Gastroesophageal sphincter (tissue), 4 donors: ENCODE data around the gene DCP2. TPM values are rescaled to one million over a fixed set of nuclear protein-coding genes. Genes with fewer than 3 reads are reported as not detected.

Experiments used
- ATAC-seq: fragments of 150-250 bp; one replicate; pipeline ENCODE4 v1.9.1; 2016; ENCODE audit warnings: mild to moderate bottlenecking, moderate library complexity
- H3K27ac ChIP-seq, 4 donors: fragments of 200-600 bp; sonication (generic) in 3 of 4; 1 replicate in 3 of 4; 2 replicates in 1 of 4; pipeline ENCODE4 v1.5.1; 2016 to 2019
- H3K27me3 ChIP-seq: fragments of 200-600 bp; sonication (generic); one replicate; pipeline ENCODE4 v1.5.1; 2019
- H3K36me3 ChIP-seq, 2 donors: fragments of 200-600 bp; sonication (generic); one replicate each; pipeline ENCODE4 v1.5.1; 2019; ENCODE audit warnings: control low read depth in 1 of 2
- H3K4me1 ChIP-seq, 3 donors: fragments of 200-600 bp; sonication (generic); 1 replicate in 2 of 3; 2 replicates in 1 of 3; pipeline ENCODE4 v1.5.1; 2016 to 2019; ENCODE audit warnings: control low read depth in 2 of 3
- H3K4me3 ChIP-seq, 2 donors: fragments of 200-600 bp; sonication (generic); one replicate each; pipeline ENCODE4 v1.5.1; 2019; ENCODE audit warnings: mild to moderate bottlenecking in 1 of 2, moderate library complexity in 1 of 2
- H3K9me3 ChIP-seq, 3 donors: fragments of 200-600 bp; sonication (generic); one replicate each; pipeline ENCODE4 v1.5.1; 2017 to 2019; ENCODE audit warnings: control low read depth in 2 of 3
- EP300 ChIP-seq: sonication (generic); formaldehyde crosslinking; IDR thresholded peaks from one replicate; pipeline ENCODE4 v1.6.1; 2017; ENCODE audit warnings: antibody characterized with exemption, mild to moderate bottlenecking
- POLR2A ChIP-seq, 2 donors: fragments of 450-650 bp; IDR thresholded peaks; one replicate each; pipeline ENCODE4 v1.6.1; 2017; ENCODE audit warnings: antibody characterized with exemption in 2 of 2, mild to moderate bottlenecking in 2 of 2, moderate library complexity in 1 of 2
- POLR2AphosphoS5 ChIP-seq: sonication (generic); formaldehyde crosslinking; IDR thresholded peaks from one replicate; pipeline ENCODE4 v1.6.1; 2017; ENCODE audit warnings: antibody characterized with exemption
- WGBS, 2 donors: methylation state at CpG; one replicate each; pipeline ENCODE4 v1.1.5; 2018; ENCODE audit warnings: low coverage in 1 of 2; 5-methylcytosine and 5-hydroxymethylcytosine counted together
- total RNA-seq, 4 donors: library from RNA; depleted of rRNA; stranded (reverse); fragments of >200 nt; gene quantifications; one replicate each; pipeline ENCODE4 v1.1.0, GENCODE V29; 2016
- TF ChIP-seq, protein P1 (sequence below), 4 experiments: fragments of 200-600 bp in 2 of 4; fragments of 450-650 bp in 2 of 4; sonication (generic) in 1 of 4; IDR thresholded peaks; one replicate each; pipeline ENCODE4 v1.5.1; 2017 to 2019; ENCODE audit warnings: antibody characterized with exemption in 4 of 4, mild to moderate bottlenecking in 2 of 4, moderate library complexity in 2 of 4

The DCP2 gene
- total RNA-seq, 4 donors from 2014 or later, result 13.2 to 37.6 (median 24.9) TPM

- no peaks in the 10 kb centered on the region for H3K9me3 ChIP-seq
- no peak overlapping the region for H3K4me3 ChIP-seq
- ATAC-seq, result no peak
- H3K36me3 ChIP-seq, result peaks cover 0 to 72% of the 10 kb centered on the region in 2 donors
- no peak overlapping the region for H3K27ac ChIP-seq
- 77 to 87% methylated on average over 9 of the region's 19 CpGs for WGBS, 2 donors
- no peaks in the 10 kb centered on the region for H3K27me3 ChIP-seq
- no peaks in the 10 kb centered on the region for H3K4me1 ChIP-seq
- TF ChIP-seq EP300 (no peak), POLR2A (IDR thresholded peaks at IDR 0.05) (no peak)
Measured at GRCh38 chr5:113067635-113068344, 91.2 kb downstream of the DCP2 start.

- Histone ChIP-seq H3K4me3 (no peak overlapping the region), H3K36me3 (peaks cover 0 to 64% of the 10 kb centered on the region in 2 donors), H3K9me3 (no peaks in the 10 kb centered on the region), H3K27me3 (no peaks in the 10 kb centered on the region), H3K4me1 (no peaks in the 10 kb centered on the region), H3K27ac (no peak overlapping the region)
- WGBS, 2 donors, result 55% methylated on average over 2 of the region's 2 CpGs; no CpG with 5 or more reads in 1 of the 2 donors
- ATAC-seq, result no peak
- no peak for TF ChIP-seq POLR2AphosphoS5
- no peak for TF ChIP-seq EP300
- TF ChIP-seq POLR2A (IDR thresholded peaks at IDR 0.05), result no peak
- TF ChIP-seq, protein P1, sequence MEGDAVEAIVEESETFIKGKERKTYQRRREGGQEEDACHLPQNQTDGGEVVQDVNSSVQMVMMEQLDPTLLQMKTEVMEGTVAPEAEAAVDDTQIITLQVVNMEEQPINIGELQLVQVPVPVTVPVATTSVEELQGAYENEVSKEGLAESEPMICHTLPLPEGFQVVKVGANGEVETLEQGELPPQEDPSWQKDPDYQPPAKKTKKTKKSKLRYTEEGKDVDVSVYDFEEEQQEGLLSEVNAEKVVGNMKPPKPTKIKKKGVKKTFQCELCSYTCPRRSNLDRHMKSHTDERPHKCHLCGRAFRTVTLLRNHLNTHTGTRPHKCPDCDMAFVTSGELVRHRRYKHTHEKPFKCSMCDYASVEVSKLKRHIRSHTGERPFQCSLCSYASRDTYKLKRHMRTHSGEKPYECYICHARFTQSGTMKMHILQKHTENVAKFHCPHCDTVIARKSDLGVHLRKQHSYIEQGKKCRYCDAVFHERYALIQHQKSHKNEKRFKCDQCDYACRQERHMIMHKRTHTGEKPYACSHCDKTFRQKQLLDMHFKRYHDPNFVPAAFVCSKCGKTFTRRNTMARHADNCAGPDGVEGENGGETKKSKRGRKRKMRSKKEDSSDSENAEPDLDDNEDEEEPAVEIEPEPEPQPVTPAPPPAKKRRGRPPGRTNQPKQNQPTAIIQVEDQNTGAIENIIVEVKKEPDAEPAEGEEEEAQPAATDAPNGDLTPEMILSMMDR (IDR thresholded peaks at IDR 0.05), result no peak
Measured at GRCh38 chr5:113068559-113068958, 92.0 kb downstream of the DCP2 start.

Other genes starting within 250 kb of the DCP2 start
- 100 to 1,000 TPM in 2 of 4 donors, 10 to 100 TPM in 2; 77.3 to 172 (median 112) TPM for gene APC, start 238.9 kb upstream of the DCP2 start, total RNA-seq
- 10 to 100 TPM; 36.5 to 96.8 (median 69.2) TPM for gene SRP19, start 115.5 kb upstream of the DCP2 start, total RNA-seq
- gene REEP5, start 54.6 kb upstream of the DCP2 start, total RNA-seq, result 10 to 100 TPM; 59.6 to 81.7 (median 69.3) TPM